Gastroesophageal sphincter (tissue), 4 donors: ENCODE measurements around the gene GPD1L. TPM values are rescaled to one million over a fixed set of nuclear protein-coding genes. Genes with fewer than 3 reads are reported as not detected.

ENCODE experiments used
- ATAC-seq: fragments of 150-250 bp; one replicate; pipeline ENCODE4 v1.9.1; 2016; ENCODE audit warnings: mild to moderate bottlenecking, moderate library complexity
- H3K27ac ChIP-seq, 4 donors: fragments of 200-600 bp; sonication (generic) in 3 of 4; 1 replicate in 3 of 4; 2 replicates in 1 of 4; pipeline ENCODE4 v1.5.1; 2016 to 2019
- H3K27me3 ChIP-seq: fragments of 200-600 bp; sonication (generic); one replicate; pipeline ENCODE4 v1.5.1; 2019
- H3K36me3 ChIP-seq, 2 donors: fragments of 200-600 bp; sonication (generic); one replicate each; pipeline ENCODE4 v1.5.1; 2019; ENCODE audit warnings: control low read depth in 1 of 2
- H3K4me1 ChIP-seq, 3 donors: fragments of 200-600 bp; sonication (generic); 1 replicate in 2 of 3; 2 replicates in 1 of 3; pipeline ENCODE4 v1.5.1; 2016 to 2019; ENCODE audit warnings: control low read depth in 2 of 3
- H3K4me3 ChIP-seq, 2 donors: fragments of 200-600 bp; sonication (generic); one replicate each; pipeline ENCODE4 v1.5.1; 2019; ENCODE audit warnings: mild to moderate bottlenecking in 1 of 2, moderate library complexity in 1 of 2
- H3K9me3 ChIP-seq, 3 donors: fragments of 200-600 bp; sonication (generic); one replicate each; pipeline ENCODE4 v1.5.1; 2017 to 2019; ENCODE audit warnings: control low read depth in 2 of 3
- EP300 ChIP-seq: sonication (generic); formaldehyde crosslinking; IDR thresholded peaks from one replicate; pipeline ENCODE4 v1.6.1; 2017; ENCODE audit warnings: antibody characterized with exemption, mild to moderate bottlenecking
- POLR2A ChIP-seq, 2 donors: fragments of 450-650 bp; IDR thresholded peaks; one replicate each; pipeline ENCODE4 v1.6.1; 2017; ENCODE audit warnings: antibody characterized with exemption in 2 of 2, mild to moderate bottlenecking in 2 of 2, moderate library complexity in 1 of 2
- POLR2AphosphoS5 ChIP-seq: sonication (generic); formaldehyde crosslinking; IDR thresholded peaks from one replicate; pipeline ENCODE4 v1.6.1; 2017; ENCODE audit warnings: antibody characterized with exemption
- WGBS, 2 donors: methylation state at CpG; one replicate each; pipeline ENCODE4 v1.1.5; 2018; ENCODE audit warnings: low coverage in 1 of 2; 5-methylcytosine and 5-hydroxymethylcytosine counted together
- total RNA-seq, 4 donors: library from RNA; depleted of rRNA; stranded (reverse); fragments of >200 nt; gene quantifications; one replicate each; pipeline ENCODE4 v1.1.0, GENCODE V29; 2016
- TF ChIP-seq, protein P1 (sequence below), 4 experiments: fragments of 200-600 bp in 2 of 4; fragments of 450-650 bp in 2 of 4; sonication (generic) in 1 of 4; IDR thresholded peaks; one replicate each; pipeline ENCODE4 v1.5.1; 2017 to 2019; ENCODE audit warnings: antibody characterized with exemption in 4 of 4, mild to moderate bottlenecking in 2 of 4, moderate library complexity in 2 of 4

GPD1L gene
- total RNA-seq, 4 donors from 2014 or later: 85.0 to 162 (median 106) TPM

DNA sequence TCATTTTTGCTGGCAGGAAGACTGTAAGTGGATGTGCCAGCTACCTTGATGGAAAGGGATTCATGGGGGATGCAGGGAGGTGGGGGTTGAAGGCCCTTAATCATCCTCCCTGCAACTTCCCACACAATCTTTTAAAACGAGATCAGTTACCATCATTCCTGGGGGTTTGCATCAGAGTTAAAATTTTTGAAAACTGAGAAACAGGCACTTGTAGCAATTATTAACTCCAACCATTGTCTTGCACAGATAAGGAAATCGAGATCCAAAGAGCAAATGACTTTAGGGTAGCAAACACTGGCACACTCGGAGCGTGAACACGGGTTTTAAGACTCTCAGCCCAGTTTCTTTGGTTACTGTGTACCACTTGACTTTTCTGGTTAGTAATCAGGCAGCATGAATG is 41.9 kb downstream of the GPD1L start:
- Histone ChIP-seq H3K4me1 (peaks cover 0 to 22% (median 0%) of the 10 kb centered on the region in 3 donors), H3K27ac (no peak overlapping the region), H3K4me3 (no peak overlapping the region), H3K27me3 (no peaks in the 10 kb centered on the region), H3K36me3 (peaks cover 0 to 84% of the 10 kb centered on the region in 2 donors), H3K9me3 (no peaks in the 10 kb centered on the region)
- 81 to 89% methylated on average over 4 to 5 of the region's 5 CpGs for WGBS, 2 donors
- no peak for TF ChIP-seq POLR2A (IDR thresholded peaks at IDR 0.05)
- TF ChIP-seq, protein P1, sequence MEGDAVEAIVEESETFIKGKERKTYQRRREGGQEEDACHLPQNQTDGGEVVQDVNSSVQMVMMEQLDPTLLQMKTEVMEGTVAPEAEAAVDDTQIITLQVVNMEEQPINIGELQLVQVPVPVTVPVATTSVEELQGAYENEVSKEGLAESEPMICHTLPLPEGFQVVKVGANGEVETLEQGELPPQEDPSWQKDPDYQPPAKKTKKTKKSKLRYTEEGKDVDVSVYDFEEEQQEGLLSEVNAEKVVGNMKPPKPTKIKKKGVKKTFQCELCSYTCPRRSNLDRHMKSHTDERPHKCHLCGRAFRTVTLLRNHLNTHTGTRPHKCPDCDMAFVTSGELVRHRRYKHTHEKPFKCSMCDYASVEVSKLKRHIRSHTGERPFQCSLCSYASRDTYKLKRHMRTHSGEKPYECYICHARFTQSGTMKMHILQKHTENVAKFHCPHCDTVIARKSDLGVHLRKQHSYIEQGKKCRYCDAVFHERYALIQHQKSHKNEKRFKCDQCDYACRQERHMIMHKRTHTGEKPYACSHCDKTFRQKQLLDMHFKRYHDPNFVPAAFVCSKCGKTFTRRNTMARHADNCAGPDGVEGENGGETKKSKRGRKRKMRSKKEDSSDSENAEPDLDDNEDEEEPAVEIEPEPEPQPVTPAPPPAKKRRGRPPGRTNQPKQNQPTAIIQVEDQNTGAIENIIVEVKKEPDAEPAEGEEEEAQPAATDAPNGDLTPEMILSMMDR (IDR thresholded peaks at IDR 0.05): no peak
- TF ChIP-seq POLR2AphosphoS5: no peak
- no peak for TF ChIP-seq EP300
- no peak for ATAC-seq

GRCh38 chr3:32153414-32154204 is 47.2 kb downstream of the GPD1L start:
- peaks cover 0 to 97% of the 10 kb centered on the region in 2 donors for H3K36me3 ChIP-seq

GRCh38 chr3:32154205-32154579 is 47.8 kb downstream of the GPD1L start:
- H3K27ac ChIP-seq: no peak overlapping the region
- H3K4me3 ChIP-seq: no peak overlapping the region
- no peaks in the 10 kb centered on the region for H3K4me1 ChIP-seq
- ATAC-seq: no peak
- H3K36me3 ChIP-seq: peaks cover 0 to 97% of the 10 kb centered on the region in 2 donors
- H3K27me3 ChIP-seq: no peaks in the 10 kb centered on the region
- 93% methylated on average over 2 of the region's 3 CpGs; no CpG with 5 or more reads in 1 of the 2 donors for WGBS, 2 donors
- no peaks in the 10 kb centered on the region for H3K9me3 ChIP-seq
- no peak for TF ChIP-seq POLR2AphosphoS5
- TF ChIP-seq EP300: no peak
- TF ChIP-seq, protein P1 (IDR thresholded peaks at IDR 0.05): no peak
- TF ChIP-seq POLR2A (IDR thresholded peaks at IDR 0.05): no peak

More at GRCh38 chr3:32153414-32154204, 47.2 kb downstream of the GPD1L start:
- ATAC-seq: no peak
- no peaks in the 10 kb centered on the region for H3K9me3 ChIP-seq
- TF ChIP-seq, protein P1 (IDR thresholded peaks at IDR 0.05): no peak
- no peak for TF ChIP-seq EP300
- no peak for TF ChIP-seq POLR2AphosphoS5
- TF ChIP-seq POLR2A (IDR thresholded peaks at IDR 0.05): no peak
- no peaks in the 10 kb centered on the region for H3K27me3 ChIP-seq
- H3K4me3 ChIP-seq: no peak overlapping the region
- H3K27ac ChIP-seq: no peak overlapping the region
- H3K4me1 ChIP-seq: no peaks in the 10 kb centered on the region
- 84 to 98% methylated on average over 6 to 12 of the region's 12 CpGs for WGBS, 2 donors

DNA sequence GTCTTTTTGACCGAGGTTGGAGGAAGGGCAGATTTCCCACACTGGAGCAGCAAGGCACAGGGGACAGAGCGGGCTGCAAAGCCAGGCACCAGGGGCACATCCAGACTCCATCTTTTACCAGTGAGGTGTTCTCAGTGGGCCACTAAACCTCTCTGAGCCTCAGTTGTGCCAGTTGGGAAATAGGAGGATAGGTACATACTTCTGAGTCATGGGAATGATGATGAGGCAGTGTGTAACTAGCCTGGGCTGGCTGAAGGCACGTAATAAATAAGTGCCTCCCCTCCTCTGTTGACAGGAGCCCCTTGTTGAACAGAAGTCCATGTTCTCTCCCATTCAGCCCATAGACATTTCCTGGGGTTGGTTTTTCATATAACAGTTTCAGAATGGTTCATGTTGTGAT is 48.7 kb downstream of the GPD1L start:
- peaks cover 0 to 96% of the 10 kb centered on the region in 2 donors for H3K36me3 ChIP-seq
- no peak overlapping the region for H3K27ac ChIP-seq
- H3K4me3 ChIP-seq: no peak overlapping the region
- no peaks in the 10 kb centered on the region for H3K4me1 ChIP-seq
- WGBS, 2 donors: 92% methylated on average over 2 of the region's 3 CpGs; no CpG with 5 or more reads in 1 of the 2 donors
- no peak for ATAC-seq
- H3K9me3 ChIP-seq: no peaks in the 10 kb centered on the region
- TF ChIP-seq POLR2A (IDR thresholded peaks at IDR 0.05): no peak
- TF ChIP-seq, protein P1 (IDR thresholded peaks at IDR 0.05): no peak
- no peak for TF ChIP-seq POLR2AphosphoS5
- no peaks in the 10 kb centered on the region for H3K27me3 ChIP-seq
